ENCODE results near the gene PXMP2.
"Not testable (repeated sequence)": the region's sequence is repeated elsewhere in the genome, so short reads cannot be mapped to it uniquely, and the experiment has no call there.

PXMP2 gene

DNA sequence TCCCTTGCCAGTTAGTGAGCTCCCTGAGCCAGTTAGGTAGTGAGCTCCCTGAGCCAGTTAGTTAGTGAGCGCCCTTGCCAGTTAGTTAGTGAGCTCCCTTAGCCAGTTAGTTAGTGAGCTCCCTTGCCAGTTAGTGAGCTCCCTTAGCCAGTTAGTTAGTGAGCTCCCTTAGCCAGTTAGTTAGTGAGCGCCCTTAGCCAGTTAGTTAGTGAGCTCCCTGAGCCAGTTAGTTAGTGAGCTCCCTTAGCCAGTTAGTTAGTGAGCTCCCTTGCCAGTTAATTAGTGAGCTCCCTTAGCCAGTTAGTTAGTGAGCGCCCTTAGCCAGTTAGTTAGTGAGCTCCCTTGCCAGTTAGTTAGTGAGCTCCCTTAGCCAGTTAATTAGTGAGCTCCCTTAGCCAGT, 4.6 kb downstream of the PXMP2 start:
- not testable (repeated sequence) for ATAC-seq (replicated peaks)

DNA sequence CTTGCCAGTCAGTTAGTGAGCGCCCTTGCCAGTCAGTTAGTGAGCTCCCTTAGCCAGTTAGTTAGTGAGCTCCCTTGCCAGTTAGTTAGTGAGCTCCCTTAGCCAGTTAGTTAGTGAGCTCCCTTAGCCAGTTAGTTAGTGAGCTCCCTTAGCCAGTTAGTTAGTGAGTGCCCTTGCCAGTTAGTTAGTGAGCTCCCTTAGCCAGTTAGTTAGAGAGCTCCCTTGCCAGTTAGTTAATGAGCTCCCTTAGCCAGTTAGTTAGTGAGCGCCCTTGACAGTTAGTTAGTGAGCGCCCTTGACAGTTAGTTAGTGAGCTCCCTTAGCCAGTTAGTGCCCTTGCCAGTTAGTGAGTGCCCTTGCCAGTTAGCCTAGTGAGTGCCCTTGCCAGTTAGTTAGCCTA, 7.5 kb downstream of the PXMP2 start:
- H3K9me3 Mint-ChIP-seq; H3K36me3 Mint-ChIP-seq (ENCODE audit: insufficient read depth); H3K4me1 Mint-ChIP-seq (ENCODE audit: low read depth in 2 of 2); H3K4me3 Mint-ChIP-seq; DNase-seq; H3K27me3 Mint-ChIP-seq; H3K27ac Mint-ChIP-seq; ATAC-seq (replicated peaks): not testable (repeated sequence)

More for the DNA sequence above, 4.6 kb downstream of the PXMP2 start:
- H3K36me3 Mint-ChIP-seq (ENCODE audit: insufficient read depth); H3K4me1 Mint-ChIP-seq (ENCODE audit: low read depth in 2 of 2); H3K9me3 Mint-ChIP-seq; H3K4me3 Mint-ChIP-seq; DNase-seq; H3K27me3 Mint-ChIP-seq: not testable (repeated sequence)
- peak overlapping the region in 1 of 2 donors; percentile 41 for H3K27ac Mint-ChIP-seq

GRCh38 chr12:132695431-132695830, 8.0 kb downstream of the PXMP2 start:
- Mint-ChIP-seq H3K36me3 (ENCODE audit: insufficient read depth) (peaks cover 4% of the 10 kb centered on the region), H3K27ac (no peak overlapping the region), H3K27me3 (no peaks in the 10 kb centered on the region), H3K9me3 (no peaks in the 10 kb centered on the region), H3K4me1 (ENCODE audit: low read depth in 2 of 2) (no peaks in the 10 kb centered on the region), H3K4me3 (no peak overlapping the region)
- ATAC-seq (replicated peaks) (no peak), DNase-seq (no peak)

DNA sequence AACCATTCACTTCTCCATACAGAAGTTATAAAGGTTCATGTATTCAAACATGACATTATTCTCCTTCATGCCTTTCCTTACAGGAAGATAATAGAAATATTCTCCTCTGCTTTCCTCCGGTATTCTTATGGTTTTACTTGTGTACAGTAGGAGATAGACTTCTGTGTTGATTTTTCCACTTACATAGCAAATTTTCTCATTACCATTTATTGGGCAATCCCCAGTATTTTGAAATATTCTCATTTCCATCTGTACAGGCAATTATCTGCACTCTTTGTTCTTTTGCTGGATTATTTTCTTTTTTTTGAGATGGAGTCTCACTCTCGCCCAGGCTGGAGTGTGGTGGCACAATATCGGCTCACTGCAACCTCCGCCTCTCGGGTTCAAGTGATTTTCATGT, 11.0 kb downstream of the PXMP2 start:
- H3K9me3 Mint-ChIP-seq, result no peaks in the 10 kb centered on the region
- H3K4me3 Mint-ChIP-seq, result no peak overlapping the region
- H3K4me1 Mint-ChIP-seq (ENCODE audit: low read depth in 2 of 2), result no peaks in the 10 kb centered on the region
- H3K27ac Mint-ChIP-seq, result no peak overlapping the region
- H3K27me3 Mint-ChIP-seq, result no peaks in the 10 kb centered on the region
- peaks cover 4% of the 10 kb centered on the region for H3K36me3 Mint-ChIP-seq (ENCODE audit: insufficient read depth)
- no peak for ATAC-seq (replicated peaks)
- no peak for DNase-seq

DNA sequence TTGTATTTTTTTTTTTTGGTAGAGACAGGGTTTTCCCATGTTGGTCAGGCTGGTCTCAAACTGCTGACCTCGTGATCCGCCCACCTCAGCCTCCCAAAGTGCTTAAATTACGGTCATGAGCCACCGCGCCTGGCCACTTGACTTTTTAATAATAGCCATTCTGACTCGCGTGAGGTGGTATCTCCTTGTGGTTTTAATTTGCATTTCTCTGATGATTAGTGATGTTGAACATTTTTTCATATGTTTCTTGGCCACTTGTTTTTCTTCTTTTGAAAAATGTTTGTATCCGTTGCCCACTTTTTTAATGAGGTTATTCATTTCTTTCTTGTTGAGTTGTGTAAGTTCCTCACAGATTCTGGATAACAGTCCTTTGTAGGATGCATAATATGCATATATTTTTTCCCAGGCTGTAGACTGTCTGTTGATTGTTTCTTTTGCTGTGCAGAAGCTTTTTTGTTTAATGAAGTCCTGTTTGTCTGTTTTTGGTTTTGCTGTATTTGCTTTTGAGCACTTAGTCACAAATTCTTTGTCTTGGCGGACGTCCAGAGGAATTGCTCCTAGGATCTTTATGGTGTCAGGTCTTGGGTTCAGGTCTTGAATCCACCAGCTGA, 12.9 kb downstream of the PXMP2 start:
- Mint-ChIP-seq H3K27me3 (no peaks in the 10 kb centered on the region), H3K4me1 (ENCODE audit: low read depth in 2 of 2) (no peaks in the 10 kb centered on the region), H3K36me3 (ENCODE audit: insufficient read depth) (peaks cover 7% of the 10 kb centered on the region), H3K27ac (no peak overlapping the region), H3K9me3 (no peaks in the 10 kb centered on the region), H3K4me3 (no peak overlapping the region)
- DNase-seq (no peak), ATAC-seq (replicated peaks) (no peak)

DNA sequence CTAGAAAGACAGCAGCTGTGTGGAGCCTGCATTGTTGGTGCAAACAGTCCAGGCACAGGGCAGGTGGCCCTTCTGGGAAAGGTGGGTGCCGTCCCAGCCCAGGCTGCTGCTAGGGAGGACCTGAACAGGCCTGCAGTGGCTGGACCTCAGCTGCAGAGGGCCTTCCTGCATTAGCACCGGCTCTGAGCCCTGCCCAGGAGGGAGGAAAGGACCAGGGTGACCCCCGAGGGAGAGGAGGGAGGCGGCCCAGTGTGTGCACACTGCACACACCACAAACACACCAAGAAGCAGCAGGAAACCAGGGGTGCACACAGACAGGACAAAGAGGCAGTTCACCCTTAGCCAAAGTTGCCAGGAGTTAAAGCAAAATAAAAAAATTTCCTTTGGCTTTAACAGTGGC, 15.3 kb downstream of the PXMP2 start:
- H3K27ac Mint-ChIP-seq, result no peak overlapping the region
- peaks cover 7% of the 10 kb centered on the region for H3K36me3 Mint-ChIP-seq (ENCODE audit: insufficient read depth)
- H3K9me3 Mint-ChIP-seq, result no peaks in the 10 kb centered on the region
- H3K4me3 Mint-ChIP-seq, result no peak overlapping the region
- no peaks in the 10 kb centered on the region for H3K4me1 Mint-ChIP-seq (ENCODE audit: low read depth in 2 of 2)
- no peak for DNase-seq
- ATAC-seq (replicated peaks), result no peak
- no peaks in the 10 kb centered on the region for H3K27me3 Mint-ChIP-seq

DNA sequence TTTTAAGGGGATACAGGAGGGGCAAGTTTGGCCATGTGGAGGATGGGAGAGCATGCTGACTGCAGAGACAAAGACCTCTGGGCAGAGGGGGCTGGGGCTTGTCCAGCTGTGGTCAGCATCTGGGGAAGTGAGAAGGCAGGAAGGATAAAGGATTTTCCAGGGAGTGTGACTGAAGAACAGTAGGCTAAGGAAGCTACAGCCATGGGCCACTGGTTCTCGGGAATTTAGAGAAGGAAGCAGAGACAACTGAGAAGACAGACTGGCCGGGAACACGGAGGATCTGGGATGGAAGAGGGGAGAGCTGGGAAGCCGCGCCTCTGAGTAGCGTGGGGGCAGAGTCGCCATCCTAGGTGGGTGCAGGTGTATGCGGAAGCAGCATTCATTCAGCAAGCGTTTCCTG, 16.3 kb downstream of the PXMP2 start:
- ATAC-seq (replicated peaks) (no peak), DNase-seq (no peak)
- Mint-ChIP-seq H3K27me3 (no peaks in the 10 kb centered on the region), H3K9me3 (peaks cover 0 to 3% of the 10 kb centered on the region in 2 donors), H3K4me3 (no peak overlapping the region), H3K36me3 (ENCODE audit: insufficient read depth) (peaks cover 3% of the 10 kb centered on the region), H3K4me1 (ENCODE audit: low read depth in 2 of 2) (no peaks in the 10 kb centered on the region), H3K27ac (no peak overlapping the region)

GRCh38 chr12:132707241-132707640, 19.9 kb downstream of the PXMP2 start:
- Mint-ChIP-seq H3K4me1 (ENCODE audit: low read depth in 2 of 2) (peaks cover 6 to 7% of the 10 kb centered on the region in 2 donors), H3K9me3 (peaks cover 0 to 3% of the 10 kb centered on the region in 2 donors), H3K36me3 (ENCODE audit: insufficient read depth) (peaks cover 16% of the 10 kb centered on the region), H3K27me3 (no peaks in the 10 kb centered on the region), H3K4me3 (no peak overlapping the region), H3K27ac (no peak overlapping the region)
- DNase-seq, result no peak
- no peak for ATAC-seq (replicated peaks)

- H3K36me3 Mint-ChIP-seq (ENCODE audit: insufficient read depth), result peaks cover 16% of the 10 kb centered on the region
- H3K4me3 Mint-ChIP-seq, result no peak overlapping the region
- H3K9me3 Mint-ChIP-seq, result peaks cover 0 to 3% of the 10 kb centered on the region in 2 donors
- no peak for ATAC-seq (replicated peaks)
- H3K27ac Mint-ChIP-seq, result peak overlapping the region in 1 of 2 donors; percentile 92
- no peak for DNase-seq
- H3K4me1 Mint-ChIP-seq (ENCODE audit: low read depth in 2 of 2), result peaks cover 9 to 10% of the 10 kb centered on the region in 2 donors
- H3K27me3 Mint-ChIP-seq, result no peaks in the 10 kb centered on the region
These were observed 20.8 kb downstream of the PXMP2 start for GRCh38 chr12:132708150-132708549.

DNA sequence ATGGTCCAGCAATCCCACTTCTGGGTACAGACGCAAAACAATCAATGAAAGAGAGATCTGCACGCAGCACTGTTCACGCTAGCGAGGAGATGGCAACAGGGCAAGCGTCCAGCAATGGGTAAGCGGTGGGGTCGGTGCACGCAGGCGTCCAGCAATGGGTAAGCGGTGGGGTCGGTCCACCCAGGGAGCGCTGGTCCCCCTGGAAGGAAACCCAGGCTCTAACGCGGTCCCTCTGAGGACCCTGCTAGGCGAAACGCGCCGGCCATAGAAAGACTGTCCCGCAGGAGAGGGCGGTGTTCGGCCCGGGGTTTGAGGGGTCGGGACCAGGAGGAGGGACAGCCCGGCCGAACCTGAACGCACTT, 22.6 kb downstream of the PXMP2 start:
- ATAC-seq (replicated peaks), result no peak
- Mint-ChIP-seq H3K4me1 (ENCODE audit: low read depth in 2 of 2) (peaks cover 15 to 18% of the 10 kb centered on the region in 2 donors), H3K27me3 (no peaks in the 10 kb centered on the region), H3K9me3 (peaks cover 0 to 3% of the 10 kb centered on the region in 2 donors), H3K4me3 (peak overlapping the region; percentile 88 to 92), H3K36me3 (ENCODE audit: insufficient read depth) (peaks cover 28% of the 10 kb centered on the region), H3K27ac (peak overlapping the region; percentile 92 to 93)
- peak in 1 of 3 experiments; percentile 9 for DNase-seq

- Mint-ChIP-seq H3K36me3 (ENCODE audit: insufficient read depth) (peaks cover 28% of the 10 kb centered on the region), H3K27ac (peak within 1 kb of the TSS; percentile 92 to 93), H3K4me3 (peak within 1 kb of the TSS; percentile 88 to 92), H3K27me3 (no peaks in the 10 kb centered on the region), H3K9me3 (peaks cover 0 to 3% of the 10 kb centered on the region in 2 donors), H3K4me1 (ENCODE audit: low read depth in 2 of 2) (peaks cover 15 to 18% of the 10 kb centered on the region in 2 donors)
- DNase-seq (peak; percentile 87 to 91 (median 89)), ATAC-seq (replicated peaks) (peak; percentile 94)
These were observed 23.2 kb downstream of the PXMP2 start, which contains the start of gene PGAM5 for GRCh38 chr12:132710405-132711079. TSS of gene PGAM5 (plus strand) at chr12:132710842. CDS start at chr12:132710877, 35 bp downstream.

DNA sequence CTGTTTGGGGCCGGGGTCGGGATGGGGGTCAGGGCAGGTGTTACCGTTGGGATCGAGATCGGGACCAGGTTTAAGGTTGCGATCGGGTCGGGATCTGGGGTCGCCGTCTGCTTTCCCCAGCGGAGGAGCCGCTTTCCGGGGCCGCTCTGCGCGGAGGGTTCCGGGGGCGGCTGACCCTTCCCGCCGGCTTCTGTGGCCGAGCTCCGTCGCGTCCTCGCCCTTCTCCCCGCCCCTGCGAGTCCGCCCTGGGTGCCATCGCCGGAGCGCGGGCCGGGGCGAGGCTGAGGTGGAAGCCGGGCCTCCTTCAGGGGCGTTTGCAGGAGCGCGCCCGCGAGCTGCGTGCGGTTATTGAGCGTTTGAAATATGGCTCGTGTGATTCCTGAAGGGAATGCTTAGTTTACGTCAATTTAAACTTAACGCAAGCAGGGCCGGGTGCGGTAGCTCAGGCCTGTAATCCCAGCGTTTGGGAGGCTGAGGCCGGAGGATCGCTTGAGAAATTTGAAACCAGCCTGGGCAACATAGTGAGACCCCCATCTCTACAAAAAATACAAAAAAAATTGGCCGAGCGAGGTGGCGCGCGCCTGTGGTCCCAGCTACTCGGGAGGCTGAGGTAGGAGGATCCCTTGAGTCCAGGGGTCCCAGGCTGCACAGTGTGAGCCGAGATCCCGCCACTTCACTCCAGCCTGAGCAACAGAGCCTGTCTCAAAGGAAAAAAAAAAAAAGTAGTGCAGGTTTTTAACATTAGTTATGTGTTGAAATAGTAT, 23.9 kb downstream of the PXMP2 start:
- H3K4me1 Mint-ChIP-seq (ENCODE audit: low read depth in 2 of 2), result peaks cover 15 to 18% of the 10 kb centered on the region in 2 donors
- H3K27me3 Mint-ChIP-seq, result no peaks in the 10 kb centered on the region
- DNase-seq, result peak in 2 of 3 experiments; percentile 13 to 15
- H3K36me3 Mint-ChIP-seq (ENCODE audit: insufficient read depth), result peaks cover 28% of the 10 kb centered on the region
- H3K27ac Mint-ChIP-seq, result peak overlapping the region; percentile 19 to 20
- H3K9me3 Mint-ChIP-seq, result peaks cover 0 to 3% of the 10 kb centered on the region in 2 donors
- peak overlapping the region; percentile 88 to 92 for H3K4me3 Mint-ChIP-seq
- peak; percentile 3 for ATAC-seq (replicated peaks)

GRCh38 chr12:132713123-132713522, 25.7 kb downstream of the PXMP2 start:
- H3K36me3 Mint-ChIP-seq (ENCODE audit: insufficient read depth), result peaks cover 28% of the 10 kb centered on the region
- peaks cover 0 to 3% of the 10 kb centered on the region in 2 donors for H3K9me3 Mint-ChIP-seq
- no peaks in the 10 kb centered on the region for H3K27me3 Mint-ChIP-seq
- peaks cover 15 to 18% of the 10 kb centered on the region in 2 donors for H3K4me1 Mint-ChIP-seq (ENCODE audit: low read depth in 2 of 2)
- ATAC-seq (replicated peaks) (no peak), DNase-seq (no peak)
- no peak overlapping the region for H3K4me3 Mint-ChIP-seq
- H3K27ac Mint-ChIP-seq, result peak overlapping the region in 1 of 2 donors; percentile 51

All from effector memory CD8-positive, alpha-beta T cell (primary cell).